Astrocyte of the cerebellum (primary cell): ENCODE results near the gene GGPS1.

Experiments used
- DNase-seq: peaks from one replicate; pipeline ENCODE4 v3.0.0-alpha.2; 2011; ENCODE audit warnings: low read depth
- H3K4me3 ChIP-seq: 2 replicates; pipeline ENCODE4 v1.5.1; 2011; ENCODE audit warnings: mild to moderate bottlenecking, low read depth, low read length, moderate library complexity
- CTCF ChIP-seq: IDR thresholded peaks from 2 replicates; pipeline ENCODE4 v1.5.1; 2012; ENCODE audit warnings: low read length, low read depth, moderate library complexity, mild to moderate bottlenecking; ENCODE audit errors: missing control alignments
- in situ Hi-C: cut with HindIII; loops from 2 replicates; pipeline ENCODE4 v1.10.0; 2017; ENCODE audit warnings: low sequenced_read_pairs

The GGPS1 gene

GRCh38 chr1:235336903-235337302, 8.5 kb downstream of the GGPS1 start:
- no peak overlapping the region for H3K4me3 ChIP-seq
- no peak for DNase-seq
- TF ChIP-seq CTCF = no peak
- in situ Hi-C loops = no loop called here

GRCh38 chr1:235339746-235340145, 11.4 kb downstream of the GGPS1 start:
- H3K4me3 ChIP-seq = no peak overlapping the region
- TF ChIP-seq CTCF = no peak
- no peak for DNase-seq
- in situ Hi-C loops = no loop called here

- DNase-seq = no peak
- in situ Hi-C loops = no loop called here
- H3K4me3 ChIP-seq = no peak overlapping the region
- TF ChIP-seq CTCF = no peak
Measured at GRCh38 chr1:235341334-235341733, 13.0 kb downstream of the GGPS1 start.

GRCh38 chr1:235342039-235342438, 13.7 kb downstream of the GGPS1 start:
- no peak for TF ChIP-seq CTCF
- DNase-seq = no peak
- in situ Hi-C loops = no loop called here
- no peak overlapping the region for H3K4me3 ChIP-seq

- DNase-seq = no peak
- no peak for TF ChIP-seq CTCF
- in situ Hi-C loops = no loop called here
- no peak overlapping the region for H3K4me3 ChIP-seq
Measured at GRCh38 chr1:235342471-235342870, 14.1 kb downstream of the GGPS1 start.

- H3K4me3 ChIP-seq = no peak overlapping the region
- TF ChIP-seq CTCF = no peak
- in situ Hi-C loops = no loop called here
- no peak for DNase-seq
Measured at GRCh38 chr1:235343726-235344125, 15.4 kb downstream of the GGPS1 start.

- in situ Hi-C loops = no loop called here
- no peak for TF ChIP-seq CTCF
- no peak for DNase-seq
- H3K4me3 ChIP-seq = no peak overlapping the region
Measured at GRCh38 chr1:235351441-235351840, 23.1 kb downstream of the GGPS1 start.
